ENCODE measurements around the gene SLC10A7. TPM values are rescaled to one million over a fixed set of nuclear protein-coding genes. Genes with fewer than 3 reads are reported as not detected.

Gene SLC10A7
- total RNA-seq, 2 donors from 2014 or later: 4.0 to 5.2 TPM

- H3K27me3 ChIP-seq: no peaks in the 10 kb centered on the region
- H3K36me3 ChIP-seq: no peaks in the 10 kb centered on the region
- DNase-seq (ENCODE audit: low spot score): no peak
- no peaks in the 10 kb centered on the region for H3K4me1 ChIP-seq
- no peak overlapping the region for H3K27ac ChIP-seq
- H3K9me3 ChIP-seq: no peaks in the 10 kb centered on the region
- H3K4me3 ChIP-seq: no peak overlapping the region
- no peak for TF ChIP-seq CTCF (IDR thresholded peaks at IDR 0.05)
Measured at GRCh38 chr4:146465628-146466027, 56.1 kb downstream of the SLC10A7 start.

- H3K4me1 ChIP-seq: no peaks in the 10 kb centered on the region
- no peaks in the 10 kb centered on the region for H3K9me3 ChIP-seq
- no peak for TF ChIP-seq CTCF (IDR thresholded peaks at IDR 0.05)
- H3K27me3 ChIP-seq: no peaks in the 10 kb centered on the region
- DNase-seq (ENCODE audit: low spot score): no peak
- H3K36me3 ChIP-seq: no peaks in the 10 kb centered on the region
- H3K4me3 ChIP-seq: no peak overlapping the region
- H3K27ac ChIP-seq: no peak overlapping the region
Measured at GRCh38 chr4:146462251-146462650, 59.5 kb downstream of the SLC10A7 start.

- H3K36me3 ChIP-seq: no peaks in the 10 kb centered on the region
- H3K27me3 ChIP-seq: no peaks in the 10 kb centered on the region
- TF ChIP-seq CTCF (IDR thresholded peaks at IDR 0.05): no peak
- H3K27ac ChIP-seq: no peak overlapping the region
- no peak overlapping the region for H3K4me3 ChIP-seq
- H3K9me3 ChIP-seq: no peaks in the 10 kb centered on the region
- DNase-seq (ENCODE audit: low spot score): no peak
- no peaks in the 10 kb centered on the region for H3K4me1 ChIP-seq
Measured at GRCh38 chr4:146458594-146458993, 63.1 kb downstream of the SLC10A7 start.

- Histone ChIP-seq H3K9me3 (peaks cover 0 to 2% of the 10 kb centered on the region in 2 donors), H3K4me3 (no peak overlapping the region), H3K36me3 (no peaks in the 10 kb centered on the region), H3K27ac (no peak overlapping the region), H3K27me3 (no peaks in the 10 kb centered on the region), H3K4me1 (no peaks in the 10 kb centered on the region)
- DNase-seq (ENCODE audit: low spot score): no peak
- no peak for TF ChIP-seq CTCF (IDR thresholded peaks at IDR 0.05)
Measured at GRCh38 chr4:146456681-146457080, 65.1 kb downstream of the SLC10A7 start.

- Histone ChIP-seq H3K9me3 (peaks cover 0 to 4% of the 10 kb centered on the region in 2 donors), H3K27ac (no peak overlapping the region), H3K4me1 (no peaks in the 10 kb centered on the region), H3K27me3 (no peaks in the 10 kb centered on the region), H3K4me3 (no peak overlapping the region), H3K36me3 (no peaks in the 10 kb centered on the region)
- no peak for TF ChIP-seq CTCF (IDR thresholded peaks at IDR 0.05)
- no peak for DNase-seq (ENCODE audit: low spot score)
Measured at GRCh38 chr4:146453181-146453807, 68.4 kb downstream of the SLC10A7 start.

- Histone ChIP-seq H3K9me3 (peaks cover 0 to 4% of the 10 kb centered on the region in 2 donors), H3K4me1 (no peaks in the 10 kb centered on the region), H3K4me3 (no peak overlapping the region), H3K27me3 (no peaks in the 10 kb centered on the region), H3K27ac (no peak overlapping the region), H3K36me3 (no peaks in the 10 kb centered on the region)
- no peak for DNase-seq (ENCODE audit: low spot score)
- TF ChIP-seq CTCF (IDR thresholded peaks at IDR 0.05): no peak
Measured at GRCh38 chr4:146450524-146450923, 71.2 kb downstream of the SLC10A7 start.

All from right atrium auricular region (tissue), 2 donors.